GM19372 (cell line): ENCODE results near the gene SUFU.
A peak's percentile ranks its signal among the peaks of the same experiment; 100 is the strongest.

ENCODE experiments used
- ATAC-seq: cut with Tn5 transposase; IDR thresholded peaks from one replicate; pipeline ENCODE4 v1.9.1; 2021; ENCODE audit warnings: mild to moderate bottlenecking, low read depth, moderate library complexity; ENCODE audit not compliant: unreplicated experiment

The SUFU gene

GRCh38 chr10:102630663-102631062 lies 126.9 kb downstream of the SUFU start:
- no peak for ATAC-seq

GRCh38 chr10:102631525-102632393 lies 128.0 kb downstream of the SUFU start:
- ATAC-seq, result no peak

GRCh38 chr10:102632394-102633111 lies 128.8 kb downstream of the SUFU start:
- ATAC-seq, result no peak

- no peak for ATAC-seq
Measured at GRCh38 chr10:102633287-102633686, 129.5 kb downstream of the SUFU start.

- ATAC-seq, result no peak
Measured at GRCh38 chr10:102633848-102634247, 130.1 kb downstream of the SUFU start.

- ATAC-seq, result no peak
Measured at GRCh38 chr10:102634686-102635085, 130.9 kb downstream of the SUFU start.

GRCh38 chr10:102635377-102635776 lies 131.6 kb downstream of the SUFU start:
- no peak for ATAC-seq

- no peak for ATAC-seq
Measured at GRCh38 chr10:102639537-102639936, 135.8 kb downstream of the SUFU start.

- no peak for ATAC-seq
Measured at GRCh38 chr10:102641402-102641801, 137.6 kb downstream of the SUFU start.

- ATAC-seq, result peak; percentile 52
Measured at GRCh38 chr10:102641880-102642735, 138.3 kb downstream of the SUFU start.

GRCh38 chr10:102642736-102643335 lies 139.1 kb downstream of the SUFU start:
- ATAC-seq, result no peak

- no peak for ATAC-seq
Measured at GRCh38 chr10:102643336-102644065, 139.7 kb downstream of the SUFU start.

- no peak for ATAC-seq
Measured at GRCh38 chr10:102644066-102644645, 140.4 kb downstream of the SUFU start, which contains the start of gene TRIM8. TSS of gene TRIM8 (plus strand) at chr10:102644479. CDS start at chr10:102644618, 139 bp downstream.

GRCh38 chr10:102644646-102645387 lies 141.0 kb downstream of the SUFU start:
- ATAC-seq, result no peak

- ATAC-seq, result no peak
Measured at GRCh38 chr10:102645388-102645740, 141.6 kb downstream of the SUFU start.

- peak; percentile 31 for ATAC-seq
Measured at GRCh38 chr10:102645741-102646609, 142.2 kb downstream of the SUFU start.

GRCh38 chr10:102646610-102647442 lies 143.1 kb downstream of the SUFU start:
- no peak for ATAC-seq
